ENCODE measurements around the gene BARX1.

BARX1 gene

DNA sequence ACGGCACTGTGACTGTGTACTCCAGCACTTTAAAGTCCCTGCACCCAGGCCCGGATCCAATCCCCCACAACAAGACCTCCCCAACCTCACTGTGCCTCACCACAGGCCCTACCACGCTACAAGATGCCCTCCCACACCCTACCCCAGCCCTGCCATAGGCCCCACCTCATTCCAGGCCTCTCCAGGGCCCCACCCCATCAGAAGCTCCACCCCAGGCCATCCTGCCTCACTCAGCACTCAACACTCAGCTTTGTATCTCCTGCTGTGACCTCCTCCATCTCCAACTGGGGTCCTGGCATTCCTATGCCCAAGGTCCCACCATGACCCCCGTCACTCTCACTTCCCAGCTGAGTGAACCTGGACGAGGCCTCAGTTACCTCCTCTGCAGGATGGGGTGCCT lies 38.8 kb downstream of the BARX1 start:
- no peak for DNase-seq

DNA sequence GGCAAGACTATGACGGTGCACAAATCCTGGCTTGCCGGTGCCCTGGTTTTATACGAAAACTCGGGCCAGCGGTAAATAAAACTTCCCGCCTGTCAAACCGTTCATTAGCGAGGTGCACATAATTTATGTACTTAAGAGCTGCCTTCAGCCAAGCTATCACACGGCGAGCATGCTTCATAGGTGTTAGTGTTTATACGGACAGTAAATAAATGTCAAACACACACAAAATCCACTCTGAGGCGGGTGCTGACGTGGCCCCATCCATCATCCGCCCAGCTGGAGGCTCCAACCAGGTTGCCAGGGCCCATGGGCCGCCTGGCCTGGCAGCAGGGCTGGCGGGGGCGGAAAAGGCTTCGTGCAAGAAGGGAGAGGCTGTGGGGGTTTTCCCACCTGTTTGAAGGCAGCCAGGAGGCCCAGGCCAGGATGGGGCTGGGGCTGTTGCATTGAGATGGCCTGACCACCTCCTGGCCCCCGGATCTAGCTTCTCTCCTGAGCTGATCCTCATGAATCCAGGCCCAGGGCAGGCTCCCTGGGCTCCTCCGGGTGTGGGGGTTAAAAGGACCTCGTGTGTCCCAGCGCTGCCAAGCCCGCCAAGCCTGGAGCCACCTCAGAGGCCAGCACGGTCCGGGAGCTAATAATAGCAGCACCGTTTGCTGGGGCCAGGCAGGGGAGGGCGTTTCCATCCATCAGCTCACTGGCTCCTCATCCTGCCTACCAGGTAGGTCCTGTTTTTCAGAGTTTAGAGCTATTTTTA lies 43.2 kb downstream of the BARX1 start:
- no peak for DNase-seq

DNA sequence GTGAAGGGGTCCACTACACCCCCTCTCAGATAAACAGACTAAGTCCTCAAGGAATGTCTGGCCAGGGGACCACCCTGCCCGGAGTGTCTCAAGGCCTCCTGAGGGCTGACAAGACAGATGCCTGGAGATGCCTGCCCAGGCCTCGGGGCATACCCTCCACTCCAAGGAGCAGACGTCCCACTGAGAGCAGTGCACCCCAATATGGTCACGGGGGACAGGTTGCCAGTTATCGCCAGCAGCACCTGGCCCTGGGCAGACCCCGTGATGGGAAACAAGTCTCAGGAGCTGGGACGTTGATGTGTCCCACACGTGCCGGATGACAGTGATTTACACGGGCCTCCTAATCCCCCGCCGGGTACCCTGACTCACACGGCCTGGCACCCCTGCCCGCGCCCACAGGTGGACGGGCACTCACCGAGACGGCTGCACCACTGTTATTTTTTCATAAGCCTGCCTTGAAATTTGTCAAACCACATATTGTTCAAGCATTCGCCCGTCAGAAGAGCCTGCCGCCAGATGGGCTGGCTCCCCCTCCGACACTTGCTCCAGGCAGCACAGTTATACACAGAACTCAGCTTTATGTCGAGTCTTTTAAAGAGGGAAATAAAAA lies 43.9 kb downstream of the BARX1 start:
- DNase-seq, result no peak

DNA sequence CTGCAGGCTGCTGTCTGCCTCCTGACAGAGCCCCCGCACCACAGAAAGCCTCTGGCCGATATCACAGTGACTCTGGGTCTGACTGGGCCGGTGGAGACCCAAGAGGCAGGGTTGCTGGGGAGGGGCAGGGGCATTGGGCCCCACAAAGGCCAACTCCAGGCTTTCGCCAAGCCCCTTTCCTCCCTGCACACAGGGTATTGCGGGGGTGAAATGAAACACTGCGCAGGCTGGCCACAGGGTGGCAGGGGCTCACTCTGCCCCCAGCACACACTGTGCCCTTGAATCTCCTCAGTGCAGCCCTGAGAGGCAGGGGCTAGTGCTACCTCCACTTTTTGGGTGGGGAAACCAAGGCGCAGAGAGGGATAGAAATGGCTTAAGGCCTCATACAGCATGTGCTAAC lies 44.6 kb downstream of the BARX1 start:
- DNase-seq, result no peak

DNA sequence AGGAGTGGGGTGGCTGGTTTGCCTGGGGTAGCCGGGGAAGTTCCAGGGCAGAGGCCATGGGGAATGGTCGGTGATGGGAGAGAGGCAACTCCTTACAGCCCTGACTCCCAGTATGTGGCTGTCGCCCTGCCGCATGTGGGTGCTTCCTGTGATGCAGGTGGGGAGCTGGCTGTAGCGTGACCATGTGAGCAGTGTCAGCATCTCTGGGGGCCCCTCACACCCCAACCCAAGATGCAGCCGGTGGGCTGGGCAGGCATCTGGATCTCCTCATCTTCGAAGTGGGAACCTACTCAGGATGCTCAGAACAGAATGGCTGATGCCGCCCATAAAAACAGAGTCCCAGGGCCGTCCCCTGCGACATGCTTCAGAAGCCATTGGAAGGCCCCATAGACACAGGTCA lies 45.0 kb downstream of the BARX1 start:
- DNase-seq, result no peak

DNA sequence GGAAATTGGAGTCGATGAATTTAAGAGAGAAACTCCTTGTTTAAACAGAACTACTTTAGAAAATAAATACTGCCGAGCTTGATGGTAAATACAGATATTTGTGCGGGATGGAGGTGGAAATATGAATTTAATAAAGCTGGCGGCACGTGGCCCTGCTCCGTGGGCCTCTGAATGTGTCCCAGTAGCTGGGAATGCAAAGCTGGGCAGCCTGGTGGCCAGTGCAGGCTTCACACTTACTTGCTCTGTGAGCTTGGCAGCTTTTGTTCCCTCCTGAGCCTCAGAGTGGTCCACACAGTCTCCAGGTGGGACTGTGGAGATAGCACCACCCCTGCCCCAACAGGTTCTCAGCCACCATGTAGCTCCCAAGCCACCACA lies 45.9 kb downstream of the BARX1 start:
- DNase-seq, result no peak

DNA sequence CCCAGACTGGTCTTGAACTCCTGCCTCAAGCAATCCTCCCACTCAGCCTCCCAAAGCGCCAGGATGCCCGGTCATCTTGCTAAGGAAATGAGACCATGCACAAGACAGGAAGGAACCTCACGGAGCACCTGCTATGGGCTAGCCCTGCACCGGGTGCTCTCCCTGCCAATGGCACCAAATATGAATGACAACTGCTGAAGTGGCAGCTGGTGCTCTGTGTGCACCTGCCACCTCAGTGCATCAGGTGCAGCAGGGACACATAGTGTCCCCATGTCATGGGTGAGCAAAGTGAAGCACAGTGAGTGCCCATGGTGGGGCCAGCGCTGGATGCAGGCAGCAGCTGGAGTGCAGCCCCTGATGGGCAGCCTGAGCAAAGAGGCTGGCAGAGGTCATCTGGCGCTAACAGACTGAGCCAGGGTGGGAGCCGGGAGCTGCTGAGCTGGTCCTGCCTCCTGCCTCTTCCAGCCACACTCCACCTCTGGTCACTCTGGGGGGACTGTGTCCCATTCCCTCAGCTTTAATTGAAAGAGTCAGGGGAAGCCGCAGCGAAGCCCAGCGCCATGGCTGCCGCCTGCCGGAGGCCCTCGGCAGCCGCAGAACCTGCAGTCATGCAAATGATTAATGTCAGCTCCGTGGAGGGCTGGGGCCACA lies 46.4 kb downstream of the BARX1 start:
- no peak for DNase-seq

DNA sequence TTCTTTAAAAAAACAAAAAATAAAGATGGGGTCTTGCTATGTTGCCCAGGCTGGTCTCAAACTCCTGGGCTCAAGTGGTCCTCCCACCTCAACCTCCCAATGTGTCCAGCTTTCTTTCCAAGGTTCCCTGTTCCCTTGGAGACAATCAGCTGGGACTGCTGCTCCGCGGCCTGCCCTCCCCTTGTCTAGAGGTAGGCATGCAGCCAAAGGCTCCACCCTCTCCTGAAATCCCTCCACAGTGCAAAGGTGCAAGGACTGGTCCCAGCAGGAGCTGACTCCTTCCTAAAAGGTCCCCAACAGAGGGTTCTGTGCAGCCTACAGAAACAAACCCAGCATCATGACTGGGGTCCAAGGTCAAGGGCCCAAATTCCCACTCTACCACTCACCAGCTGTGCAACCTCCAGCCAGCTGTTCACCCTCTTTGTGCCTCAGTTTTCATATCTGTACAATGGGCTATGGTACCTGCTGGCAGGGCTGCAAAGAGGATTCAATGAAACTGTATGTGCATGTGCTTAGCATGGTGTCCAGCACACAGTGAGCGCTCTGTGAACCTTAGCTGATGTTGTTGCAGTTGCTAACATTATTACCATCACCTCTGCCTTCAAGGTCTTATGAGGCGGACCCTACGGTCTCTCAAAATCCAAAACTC lies 47.5 kb downstream of the BARX1 start:
- no peak for DNase-seq

DNA sequence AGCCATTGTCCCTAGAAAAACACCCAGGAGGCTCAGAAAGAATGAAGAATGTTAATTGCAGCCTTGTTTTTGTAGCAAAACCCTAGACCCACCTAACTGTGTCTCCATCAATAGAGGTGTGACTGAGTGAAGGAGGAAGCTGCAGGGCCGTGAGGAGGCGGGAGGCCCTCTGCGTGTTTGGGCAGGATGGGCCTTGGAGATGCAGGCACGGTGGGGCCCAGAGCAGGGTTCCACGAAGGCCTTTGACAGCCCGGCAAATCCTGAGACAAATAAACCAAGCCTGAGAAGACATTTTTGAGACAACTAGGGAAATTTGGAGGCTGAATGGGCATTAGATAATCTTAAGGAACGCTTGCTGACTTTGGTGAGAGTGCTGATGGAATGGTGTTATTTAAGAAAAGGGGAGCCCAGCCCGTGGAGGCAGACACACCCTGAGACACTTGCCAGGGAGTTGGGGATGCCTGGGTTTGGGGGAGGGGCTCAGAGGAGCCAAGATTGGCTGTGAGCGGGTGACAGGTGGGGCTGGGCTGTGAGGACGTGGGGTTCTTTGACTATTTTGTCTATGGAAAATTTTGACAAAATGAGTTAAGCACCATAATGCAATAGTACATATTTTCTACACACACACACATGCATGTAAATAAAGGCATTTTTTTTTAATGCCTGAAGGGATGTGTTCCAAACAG lies 48.8 kb downstream of the BARX1 start:
- no peak for DNase-seq

DNA sequence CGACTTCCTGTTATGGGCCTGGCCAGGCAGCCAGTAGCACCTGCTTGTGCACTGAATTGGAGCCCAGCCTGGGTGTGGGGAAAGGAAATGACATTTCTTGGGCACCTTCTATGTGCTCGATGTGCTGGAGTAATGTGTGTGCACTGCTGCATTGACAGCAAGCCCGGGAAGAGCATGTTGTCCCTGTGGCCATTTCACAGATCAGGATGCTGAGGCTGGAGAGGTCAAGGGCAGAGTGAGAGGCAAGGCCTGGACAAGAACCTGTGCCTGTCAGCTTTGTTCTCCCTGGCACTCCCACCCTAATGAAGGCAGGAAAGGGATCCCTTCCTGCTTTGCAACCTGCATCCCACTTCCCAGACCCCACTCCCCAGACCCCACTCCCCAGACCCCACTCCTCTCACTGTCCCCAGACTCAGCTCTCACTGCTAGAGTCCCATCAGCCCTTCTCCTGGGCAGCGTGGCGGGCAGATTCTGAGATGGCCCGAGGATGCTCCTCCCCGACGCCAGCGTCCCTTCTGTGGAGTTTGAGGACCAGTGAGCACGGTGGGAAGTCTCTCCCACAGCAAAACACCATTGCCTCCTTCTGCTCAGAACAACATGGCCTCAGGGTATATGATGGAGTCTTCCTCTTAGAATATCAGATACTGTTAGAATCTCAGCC lies 49.6 kb downstream of the BARX1 start:
- DNase-seq, result no peak

DNA sequence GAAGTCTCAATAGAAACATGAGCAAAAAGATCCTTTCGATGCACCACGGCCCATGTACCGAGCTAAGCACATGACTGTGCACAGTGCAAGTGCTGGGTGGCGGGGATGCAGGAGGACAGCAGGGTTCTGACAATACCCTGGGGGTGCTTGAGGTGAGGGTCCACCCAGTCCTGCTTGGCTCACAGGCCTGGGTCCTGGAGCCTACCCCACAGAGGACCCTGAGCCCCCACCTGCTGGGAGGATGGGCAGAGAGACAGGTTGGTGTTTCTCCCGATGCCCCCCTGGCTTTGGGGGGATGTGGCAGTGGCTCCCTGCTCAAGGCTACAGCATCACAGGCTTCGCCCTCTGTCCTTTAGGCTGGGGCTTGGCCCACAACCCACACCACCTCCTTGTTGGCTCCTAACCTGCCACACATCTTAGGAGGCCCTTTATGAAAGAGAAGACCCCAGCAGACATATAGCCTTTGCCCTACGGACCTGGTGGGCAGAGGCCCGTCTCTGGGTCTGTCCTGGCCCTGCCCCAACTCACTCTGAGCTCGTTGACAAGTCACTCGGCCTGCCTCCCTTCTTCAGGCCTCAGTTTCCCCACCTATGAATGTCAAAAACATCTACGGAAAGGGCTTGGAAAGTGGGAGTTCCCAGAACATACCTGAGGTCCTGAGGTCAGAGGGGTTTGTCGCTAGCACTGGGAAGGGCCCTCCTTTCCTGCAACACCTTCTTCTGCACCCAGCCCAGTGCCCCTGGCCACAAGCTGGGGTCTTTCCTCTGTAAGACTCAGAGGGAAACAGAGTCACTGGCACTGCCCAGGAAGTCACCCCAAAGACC lies 50.3 kb downstream of the BARX1 start:
- DNase-seq, result no peak

DNA sequence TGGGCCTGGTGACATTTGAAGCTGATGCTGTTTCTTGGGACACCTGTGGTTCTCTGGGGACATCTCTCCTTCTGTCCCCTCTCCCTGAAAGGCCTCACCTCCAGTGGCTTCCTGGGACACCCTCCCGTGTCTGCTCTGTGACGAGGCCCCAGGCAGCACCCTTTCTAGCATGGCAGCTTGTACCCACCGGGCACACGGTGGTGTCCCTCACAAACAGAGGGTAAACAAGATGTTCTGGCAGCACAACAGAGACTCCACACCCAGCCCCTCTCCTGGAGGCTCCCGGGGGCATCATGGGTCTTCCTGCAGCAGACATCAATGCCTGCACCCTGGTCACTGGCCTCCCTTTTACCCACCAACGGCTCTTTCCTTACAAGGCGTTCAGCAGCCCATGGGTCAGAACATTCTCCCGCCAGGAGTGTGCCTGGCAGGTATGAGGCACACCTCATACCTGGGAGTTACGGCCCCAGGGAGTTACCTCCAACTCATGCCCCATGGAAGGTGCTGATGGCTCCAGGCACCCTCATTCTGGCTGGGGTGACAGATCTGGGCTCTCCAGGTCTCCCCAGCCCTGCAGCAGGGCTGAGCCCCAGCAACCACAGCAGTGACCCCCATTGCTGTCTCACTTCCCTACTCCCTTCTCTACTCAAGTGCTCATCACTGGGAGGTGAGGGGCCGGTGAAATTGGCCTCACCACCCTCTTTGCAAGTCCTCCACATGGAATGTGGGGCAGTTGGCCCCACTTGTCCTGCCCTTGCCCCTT lies 51.1 kb downstream of the BARX1 start:
- DNase-seq, result no peak

DNA sequence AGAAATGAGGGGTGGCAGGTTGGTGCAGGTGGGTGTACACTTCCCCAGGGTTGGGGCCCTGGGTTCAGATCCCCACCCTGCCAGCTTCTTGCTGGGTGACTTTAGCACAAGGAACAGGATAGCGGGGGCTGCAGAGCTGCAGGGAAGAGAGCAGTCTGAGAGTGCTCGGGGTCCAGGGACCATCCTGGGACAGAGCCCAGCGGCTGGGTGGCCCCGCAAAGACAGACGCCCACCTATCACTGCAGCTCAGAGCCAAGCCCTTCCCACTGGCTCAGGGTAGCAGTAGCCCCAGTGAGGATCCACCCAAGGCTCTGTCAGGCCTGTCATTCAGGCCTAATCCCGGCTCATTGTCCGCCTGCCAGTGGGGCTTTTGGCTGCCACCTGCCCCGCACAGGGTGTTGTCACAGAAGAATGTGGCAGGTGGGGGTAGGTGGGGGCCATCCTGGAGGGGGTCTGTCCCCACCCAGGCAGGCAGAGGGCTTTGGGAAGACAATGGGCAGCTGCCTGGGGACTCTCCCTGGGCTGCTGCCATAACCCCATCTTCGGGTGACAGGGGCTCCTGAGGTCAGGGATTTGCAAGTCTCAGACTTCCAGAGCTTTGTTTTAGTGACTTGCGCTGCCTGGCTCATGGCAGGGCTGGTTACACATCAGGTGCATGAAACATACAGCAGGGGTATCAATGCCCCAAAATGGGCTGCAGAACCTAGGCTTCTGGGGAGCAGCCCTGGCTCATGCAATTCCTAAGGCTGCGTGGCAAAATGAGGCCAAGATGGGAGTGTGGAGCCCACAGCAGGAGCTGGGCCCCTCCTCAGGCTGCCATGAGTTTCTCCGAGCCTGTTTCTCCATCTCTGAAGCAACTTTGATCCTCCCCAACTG lies 52.1 kb downstream of the BARX1 start:
- no peak for DNase-seq

DNA sequence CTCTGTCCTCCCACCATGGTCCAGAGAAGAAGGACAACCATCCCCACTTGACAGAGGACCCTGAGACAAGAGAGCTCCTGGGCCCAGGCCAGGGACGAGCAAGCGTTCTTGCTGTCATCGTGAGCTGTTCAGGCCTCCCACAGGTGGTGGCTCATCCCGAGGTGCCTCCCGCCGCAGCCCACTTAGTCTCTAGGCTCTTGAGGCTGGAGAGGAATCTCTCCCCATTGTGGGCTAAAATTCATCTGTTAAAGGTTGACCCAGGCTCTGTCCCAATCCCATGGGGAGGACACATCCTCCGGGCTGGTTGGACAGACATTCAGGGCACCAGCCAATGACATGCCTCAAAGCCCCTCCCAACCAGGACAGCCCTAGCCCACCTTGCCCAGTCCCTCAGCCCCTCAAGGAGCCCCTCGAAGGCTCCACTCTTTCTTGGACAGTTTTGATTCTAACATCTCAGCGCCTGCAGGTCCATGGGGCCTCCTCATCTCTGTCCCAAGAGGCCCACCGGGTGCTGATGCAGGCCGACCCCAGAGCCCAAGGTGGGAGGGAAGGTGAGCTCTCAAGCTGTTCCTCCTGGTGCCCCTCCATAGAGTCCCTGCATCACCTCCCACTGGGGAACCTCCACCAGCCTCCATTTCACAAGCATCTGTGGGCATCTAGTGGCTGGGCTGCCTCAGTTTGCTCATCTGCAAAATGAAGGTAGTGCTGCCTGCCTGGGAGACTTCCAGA lies 52.9 kb downstream of the BARX1 start:
- no peak for DNase-seq

All from activated CD4-positive, alpha-beta T cell treated with anti-CD3 and anti-CD28 coated beads, Interleukin-10, Interleukin-2, amounts not matched to agents 100 ng/mL and 50 ng/mL, durations not matched to agents 16 hours and 8 hours (primary cell).